MG63 (cell line): Measurements from ENCODE around the gene OR56A5. TPM values are rescaled to one million over a fixed set of nuclear protein-coding genes. Genes with fewer than 3 reads are reported as not detected.

Source experiments
- DNase-seq: peaks from one replicate; pipeline ENCODE4 v3.0.0-alpha.2; 2020
- H3K27me3 ChIP-seq: fragments of 250-450 bp; sonication (Bioruptor Pico); 2 replicates; pipeline ENCODE4 v1.5.1; 2020; ENCODE audit warnings: mild to moderate bottlenecking, moderate library complexity
- H3K36me3 ChIP-seq: fragments of 250-450 bp; sonication (Bioruptor Pico); 2 replicates; pipeline ENCODE4 v1.5.1; 2020; ENCODE audit warnings: mild to moderate bottlenecking, moderate library complexity
- H3K4me3 ChIP-seq: fragments of 250-450 bp; sonication (Bioruptor Pico); 2 replicates; pipeline ENCODE4 v1.5.1; 2020; ENCODE audit warnings: mild to moderate bottlenecking, moderate library complexity
- H3K9me3 ChIP-seq: fragments of 250-450 bp; sonication (Bioruptor Pico); 2 replicates; pipeline ENCODE4 v1.5.1; 2020; ENCODE audit warnings: mild to moderate bottlenecking, moderate library complexity
- total RNA-seq: library from RNA; depleted of rRNA; stranded (reverse); fragments of >200 nt; shearing (Covaris generic); gene quantifications from 2 replicates; pipeline ENCODE4 v1.2.3, GENCODE V29; 2014; ENCODE audit warnings: low replicate concordance

The OR56A5 gene
- total RNA-seq, 1 experiment from 2014 or later, result not detected

GRCh38 chr11:5955586-5955985 lies 12.7 kb downstream of the OR56A5 start:
- H3K4me3 ChIP-seq, result no peak overlapping the region
- no peaks in the 10 kb centered on the region for H3K36me3 ChIP-seq
- H3K9me3 ChIP-seq, result peaks cover 4% of the 10 kb centered on the region

GRCh38 chr11:5941951-5942350 lies 26.3 kb downstream of the OR56A5 start, which contains the start of gene OR56A3:
TSS of gene OR56A3 (plus strand) at chr11:5942251. CDS start at chr11:5947347, 5,096 bp downstream.
- DNase-seq, result no peak
- Histone ChIP-seq H3K4me3 (no peak within 1 kb of the TSS), H3K9me3 (no peaks in the 10 kb centered on the region), H3K27me3 (no peaks in the 10 kb centered on the region), H3K36me3 (no peaks in the 10 kb centered on the region)

More at GRCh38 chr11:5955586-5955985, 12.7 kb downstream of the OR56A5 start:
- no peak for DNase-seq
- no peaks in the 10 kb centered on the region; the same call in 1 of the 2 replicates for H3K27me3 ChIP-seq

- H3K9me3 ChIP-seq, result no peaks in the 10 kb centered on the region
- no peak for DNase-seq
- H3K4me3 ChIP-seq, result no peak overlapping the region
- no peaks in the 10 kb centered on the region for H3K27me3 ChIP-seq
- H3K36me3 ChIP-seq, result no peaks in the 10 kb centered on the region
Measured at GRCh38 chr11:5940748-5941147, 27.5 kb downstream of the OR56A5 start.

DNA sequence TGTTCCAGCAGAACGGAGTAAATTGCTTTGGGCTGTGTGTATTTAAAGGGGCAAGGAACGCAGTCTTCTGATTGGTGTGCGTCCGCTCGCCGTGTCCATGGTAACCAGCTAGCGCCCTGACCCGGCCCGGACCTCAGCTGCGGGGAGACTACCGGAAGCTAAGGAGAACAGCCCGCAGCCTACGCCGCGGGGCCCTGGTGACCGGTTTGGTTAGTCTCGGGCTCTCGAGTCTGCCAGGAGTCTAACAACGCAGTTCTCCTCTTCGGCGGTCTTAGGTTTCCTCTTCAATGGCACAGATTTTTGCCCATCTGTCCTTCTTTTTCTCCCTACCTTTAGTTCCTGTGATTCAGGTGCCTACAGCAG lies 29.7 kb downstream of the OR56A5 start:
- Histone ChIP-seq H3K36me3 (no peaks in the 10 kb centered on the region), H3K4me3 (no peak overlapping the region), H3K27me3 (no peaks in the 10 kb centered on the region), H3K9me3 (no peaks in the 10 kb centered on the region)
- DNase-seq, result no peak

GRCh38 chr11:5937868-5938602 lies 30.3 kb downstream of the OR56A5 start:
- no peak for DNase-seq
- H3K9me3 ChIP-seq, result no peaks in the 10 kb centered on the region
- no peaks in the 10 kb centered on the region for H3K27me3 ChIP-seq
- no peak overlapping the region for H3K4me3 ChIP-seq
- H3K36me3 ChIP-seq, result no peaks in the 10 kb centered on the region

GRCh38 chr11:5933116-5933515 lies 35.2 kb downstream of the OR56A5 start:
- H3K36me3 ChIP-seq, result no peaks in the 10 kb centered on the region
- no peaks in the 10 kb centered on the region for H3K27me3 ChIP-seq
- DNase-seq, result no peak
- H3K4me3 ChIP-seq, result no peak overlapping the region
- no peaks in the 10 kb centered on the region for H3K9me3 ChIP-seq

DNA sequence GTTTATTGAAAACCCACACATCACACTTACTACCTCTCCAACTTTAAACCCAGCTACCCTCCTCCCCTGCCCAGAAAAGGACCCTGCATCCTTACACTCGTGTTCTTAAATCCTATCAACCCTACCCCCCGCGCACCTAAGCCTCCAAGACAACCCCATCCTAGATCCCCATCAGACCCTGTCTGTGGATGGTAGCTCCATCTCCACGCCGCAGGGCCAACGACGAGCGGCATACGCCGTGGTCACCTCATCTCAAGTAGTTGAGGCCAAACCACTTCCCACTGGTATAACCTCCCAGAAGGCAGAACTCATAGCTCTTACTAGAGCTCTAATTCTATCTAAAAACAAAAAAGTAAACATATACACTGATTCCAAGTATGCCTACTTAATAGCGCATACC lies 35.6 kb downstream of the OR56A5 start:
- H3K36me3 ChIP-seq, result no peaks in the 10 kb centered on the region
- H3K9me3 ChIP-seq, result no peaks in the 10 kb centered on the region
- DNase-seq, result no peak
- no peaks in the 10 kb centered on the region for H3K27me3 ChIP-seq
- H3K4me3 ChIP-seq, result no peak overlapping the region

GRCh38 chr11:5931061-5931460 lies 37.2 kb downstream of the OR56A5 start:
- H3K4me3 ChIP-seq, result no peak overlapping the region
- no peaks in the 10 kb centered on the region for H3K36me3 ChIP-seq
- no peak for DNase-seq
- no peaks in the 10 kb centered on the region for H3K27me3 ChIP-seq
- no peaks in the 10 kb centered on the region for H3K9me3 ChIP-seq

GRCh38 chr11:5930614-5931013 lies 37.7 kb downstream of the OR56A5 start:
- Histone ChIP-seq H3K27me3 (no peaks in the 10 kb centered on the region), H3K36me3 (no peaks in the 10 kb centered on the region), H3K4me3 (no peak overlapping the region), H3K9me3 (no peaks in the 10 kb centered on the region)
- no peak for DNase-seq

DNA sequence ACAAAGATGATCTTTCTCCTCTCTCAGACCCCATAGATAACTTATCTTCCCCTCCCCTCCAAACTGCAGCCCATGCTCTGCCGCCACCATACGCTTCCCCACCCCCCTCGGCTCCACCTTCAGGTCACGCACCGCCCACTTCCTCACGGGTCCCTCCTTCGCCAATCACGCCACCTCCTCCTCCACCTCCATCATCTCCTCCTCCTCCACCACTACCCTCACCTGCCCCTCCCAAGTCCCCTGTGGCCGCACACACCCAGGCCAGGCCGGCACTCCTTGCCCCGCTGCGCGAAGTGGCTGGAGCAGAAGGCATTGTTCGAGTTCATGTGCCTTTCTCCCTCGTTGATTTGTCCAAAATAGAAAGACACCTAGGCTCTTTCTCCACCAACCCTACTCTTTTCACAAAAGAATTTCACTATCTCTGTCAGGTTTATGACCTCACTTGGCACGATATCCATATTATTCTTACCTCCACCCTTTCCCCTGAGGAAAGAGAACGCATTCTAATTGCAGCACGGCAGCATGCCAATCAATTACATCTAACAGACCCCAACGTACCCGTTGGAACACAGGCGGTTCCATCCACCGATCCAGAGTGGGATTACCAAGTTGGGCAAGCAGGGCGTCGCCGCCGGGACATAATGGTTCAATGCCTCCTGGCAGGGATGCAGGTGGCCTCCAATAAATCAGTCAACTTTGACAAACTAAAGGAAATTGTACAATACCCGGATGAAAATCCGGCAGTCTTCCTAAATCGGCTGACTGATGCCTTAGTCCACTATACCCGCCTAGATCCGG lies 38.5 kb downstream of the OR56A5 start:
- H3K36me3 ChIP-seq, result no peaks in the 10 kb centered on the region
- H3K9me3 ChIP-seq, result no peaks in the 10 kb centered on the region
- no peaks in the 10 kb centered on the region for H3K27me3 ChIP-seq
- no peak overlapping the region for H3K4me3 ChIP-seq
- no peak for DNase-seq

DNA sequence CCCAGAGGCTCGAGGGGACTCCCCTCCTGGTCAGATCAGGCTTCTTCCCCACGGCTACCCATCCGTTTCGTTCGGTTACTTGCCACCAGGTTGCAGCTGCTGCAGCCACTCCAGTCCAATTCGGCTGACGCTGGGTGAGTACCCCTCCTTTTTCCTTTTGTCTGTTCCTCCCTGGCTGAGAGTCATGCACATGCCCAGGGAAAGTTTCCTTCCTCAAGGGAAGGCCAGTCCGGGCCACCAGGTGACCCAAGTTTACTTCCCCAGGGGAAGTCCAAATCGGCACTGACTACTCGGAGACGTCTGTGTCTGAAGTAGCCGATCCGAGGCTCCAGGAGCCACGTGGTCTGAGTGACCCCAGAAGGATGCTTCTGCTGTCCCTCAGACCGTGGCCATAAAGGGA lies 39.5 kb downstream of the OR56A5 start:
- Histone ChIP-seq H3K27me3 (no peaks in the 10 kb centered on the region), H3K9me3 (no peaks in the 10 kb centered on the region), H3K4me3 (no peak overlapping the region), H3K36me3 (no peaks in the 10 kb centered on the region)
- DNase-seq, result no peak

DNA sequence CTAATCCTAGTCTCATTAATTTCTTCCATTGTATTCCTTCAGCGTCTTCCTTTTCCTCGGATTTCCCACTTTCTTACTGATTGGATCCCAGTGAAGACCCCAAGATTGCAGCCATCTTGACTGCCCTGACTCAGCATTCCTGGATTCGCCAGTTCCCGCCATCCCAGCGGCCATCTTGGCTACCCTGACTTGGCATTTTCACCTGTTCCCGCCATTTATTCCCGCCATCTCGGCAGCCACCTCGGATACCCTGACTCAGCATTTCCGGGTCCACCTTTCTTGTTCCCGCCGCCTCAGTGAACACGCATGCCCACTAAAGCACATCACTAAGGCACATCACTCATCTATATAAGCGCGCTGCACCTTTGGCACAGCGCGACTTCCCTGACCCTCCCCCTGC lies 40.0 kb downstream of the OR56A5 start:
- DNase-seq, result no peak
- Histone ChIP-seq H3K9me3 (no peaks in the 10 kb centered on the region), H3K4me3 (no peak overlapping the region), H3K27me3 (no peaks in the 10 kb centered on the region), H3K36me3 (no peaks in the 10 kb centered on the region)

- no peak for DNase-seq
- no peaks in the 10 kb centered on the region for H3K9me3 ChIP-seq
- no peak overlapping the region for H3K4me3 ChIP-seq
- H3K27me3 ChIP-seq, result no peaks in the 10 kb centered on the region
- H3K36me3 ChIP-seq, result no peaks in the 10 kb centered on the region
Measured at GRCh38 chr11:5923794-5924193, 44.5 kb downstream of the OR56A5 start.

DNA sequence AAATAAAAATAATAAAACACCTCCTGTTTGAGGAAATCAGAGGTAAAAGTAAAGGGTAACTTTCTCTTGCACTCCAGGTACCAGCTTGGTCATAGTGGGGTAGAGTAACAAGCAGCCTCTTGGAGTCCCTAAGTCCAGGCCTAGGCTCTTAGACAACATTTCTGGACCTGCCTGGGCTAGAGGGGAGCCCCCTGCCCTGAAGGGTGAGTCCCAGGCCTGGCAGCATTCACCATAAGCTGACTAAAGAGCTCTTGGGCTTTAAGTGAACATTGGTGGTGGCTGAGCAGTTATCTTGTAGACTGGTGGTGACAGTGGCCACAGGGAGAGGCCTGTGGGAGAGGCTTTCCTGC lies 44.9 kb downstream of the OR56A5 start:
- no peaks in the 10 kb centered on the region for H3K27me3 ChIP-seq
- H3K4me3 ChIP-seq, result no peak overlapping the region
- no peaks in the 10 kb centered on the region for H3K9me3 ChIP-seq
- no peaks in the 10 kb centered on the region for H3K36me3 ChIP-seq
- no peak for DNase-seq

DNA sequence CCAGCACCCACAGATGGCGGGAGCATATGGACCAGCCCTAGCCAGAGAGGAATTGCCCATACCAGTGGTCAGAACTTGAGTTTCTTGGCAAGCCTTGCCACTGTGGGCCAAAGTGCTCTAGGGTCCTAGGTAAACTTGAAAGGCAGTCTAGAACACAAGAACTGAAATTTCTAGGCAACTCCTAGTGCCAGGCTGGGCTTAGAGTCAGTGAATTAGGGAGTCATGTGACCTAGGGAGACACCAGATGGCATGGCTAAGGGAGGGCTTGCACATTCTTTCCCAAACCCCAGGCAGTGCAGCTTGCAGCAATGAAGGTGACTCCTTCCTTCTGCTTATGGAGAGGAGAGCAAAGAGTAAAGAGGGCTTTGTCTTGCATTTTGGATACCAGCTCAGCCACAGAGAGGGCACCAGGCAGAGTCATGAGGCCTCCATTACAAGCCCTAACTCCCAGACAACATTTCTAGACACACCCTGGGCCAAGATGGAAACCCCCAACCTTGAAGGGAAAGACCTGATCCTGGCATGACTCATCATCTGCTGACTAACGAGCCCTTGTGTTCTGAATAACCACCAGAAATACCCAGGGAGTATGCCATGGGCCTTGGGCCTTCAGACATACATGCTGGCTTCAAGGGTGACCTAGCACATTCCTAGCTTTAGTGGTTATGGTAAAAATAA lies 45.4 kb downstream of the OR56A5 start:
- peak; percentile 55 for DNase-seq
- Histone ChIP-seq H3K36me3 (no peaks in the 10 kb centered on the region), H3K4me3 (no peak overlapping the region), H3K9me3 (no peaks in the 10 kb centered on the region), H3K27me3 (no peaks in the 10 kb centered on the region)
